GM12872 (cell line): ENCODE measurements around the gene COMMD9.

Experiments used
- TF ChIP-seq, protein P1 (sequence below): IDR thresholded peaks from 3 replicates; pipeline ENCODE4 v1.5.1; 2011; ENCODE audit warnings: low read depth, mild to moderate bottlenecking, low read length, moderate library complexity; ENCODE audit not compliant: insufficient read depth

Gene COMMD9

DNA sequence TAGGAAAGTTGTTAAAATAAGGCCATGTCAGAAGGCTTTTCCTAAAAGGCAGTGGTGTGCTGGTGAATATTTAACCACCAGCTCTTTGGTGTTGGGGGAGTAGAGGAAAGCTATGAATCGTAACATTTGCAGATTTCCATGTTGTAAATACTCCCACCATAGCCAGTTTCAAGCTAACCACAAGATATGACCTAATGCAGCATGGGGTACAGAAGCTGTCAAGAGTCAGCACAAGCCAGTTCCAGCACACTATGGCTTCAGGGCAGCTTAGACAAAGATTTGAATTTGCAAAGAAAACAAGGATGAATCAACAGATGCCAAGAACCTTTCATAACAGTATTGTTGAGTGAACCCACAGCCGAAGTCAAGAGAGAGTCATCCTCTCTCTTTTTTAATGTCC lies 40.0 kb downstream of the COMMD9 start:
- TF ChIP-seq, protein P1, sequence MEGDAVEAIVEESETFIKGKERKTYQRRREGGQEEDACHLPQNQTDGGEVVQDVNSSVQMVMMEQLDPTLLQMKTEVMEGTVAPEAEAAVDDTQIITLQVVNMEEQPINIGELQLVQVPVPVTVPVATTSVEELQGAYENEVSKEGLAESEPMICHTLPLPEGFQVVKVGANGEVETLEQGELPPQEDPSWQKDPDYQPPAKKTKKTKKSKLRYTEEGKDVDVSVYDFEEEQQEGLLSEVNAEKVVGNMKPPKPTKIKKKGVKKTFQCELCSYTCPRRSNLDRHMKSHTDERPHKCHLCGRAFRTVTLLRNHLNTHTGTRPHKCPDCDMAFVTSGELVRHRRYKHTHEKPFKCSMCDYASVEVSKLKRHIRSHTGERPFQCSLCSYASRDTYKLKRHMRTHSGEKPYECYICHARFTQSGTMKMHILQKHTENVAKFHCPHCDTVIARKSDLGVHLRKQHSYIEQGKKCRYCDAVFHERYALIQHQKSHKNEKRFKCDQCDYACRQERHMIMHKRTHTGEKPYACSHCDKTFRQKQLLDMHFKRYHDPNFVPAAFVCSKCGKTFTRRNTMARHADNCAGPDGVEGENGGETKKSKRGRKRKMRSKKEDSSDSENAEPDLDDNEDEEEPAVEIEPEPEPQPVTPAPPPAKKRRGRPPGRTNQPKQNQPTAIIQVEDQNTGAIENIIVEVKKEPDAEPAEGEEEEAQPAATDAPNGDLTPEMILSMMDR = no peak

DNA sequence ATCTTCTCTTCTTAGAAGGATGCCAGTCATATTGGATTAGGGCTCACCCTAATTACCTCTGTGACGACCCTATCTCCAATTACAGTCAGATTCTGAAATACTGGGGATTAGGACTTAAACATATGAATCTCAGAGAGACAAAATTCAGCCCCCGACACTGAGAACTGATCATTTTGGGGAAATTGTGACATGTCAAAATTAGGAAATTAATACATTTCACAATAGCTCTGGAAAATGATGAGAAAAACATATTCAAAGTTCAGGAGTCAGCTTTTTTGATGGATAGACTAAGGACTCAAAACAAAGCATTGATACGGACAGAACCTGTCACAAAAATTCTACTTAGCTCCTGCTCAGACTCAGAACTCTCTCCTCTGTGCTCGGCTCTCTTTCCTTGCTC lies 40.8 kb downstream of the COMMD9 start:
- TF ChIP-seq, protein P1 = no peak

DNA sequence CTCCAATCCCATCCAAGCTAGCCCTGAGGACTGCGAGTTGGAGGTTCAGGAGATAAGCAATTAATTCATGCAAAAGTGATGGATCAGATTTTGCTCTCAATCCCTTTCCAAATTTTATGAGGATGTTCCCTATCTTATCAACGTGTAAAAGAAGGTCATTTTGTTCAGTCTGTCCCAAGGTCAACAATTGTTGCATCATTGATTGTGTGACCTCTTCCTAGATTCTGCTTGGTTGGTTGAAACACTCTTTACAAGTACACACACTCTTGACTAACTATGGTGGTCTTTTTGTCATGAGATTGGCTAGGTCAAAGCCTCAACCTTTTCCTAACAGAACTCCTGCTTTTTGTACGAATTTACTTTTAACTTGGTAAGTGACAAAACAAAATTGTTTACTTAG lies 41.7 kb downstream of the COMMD9 start:
- TF ChIP-seq, protein P1 = no peak

DNA sequence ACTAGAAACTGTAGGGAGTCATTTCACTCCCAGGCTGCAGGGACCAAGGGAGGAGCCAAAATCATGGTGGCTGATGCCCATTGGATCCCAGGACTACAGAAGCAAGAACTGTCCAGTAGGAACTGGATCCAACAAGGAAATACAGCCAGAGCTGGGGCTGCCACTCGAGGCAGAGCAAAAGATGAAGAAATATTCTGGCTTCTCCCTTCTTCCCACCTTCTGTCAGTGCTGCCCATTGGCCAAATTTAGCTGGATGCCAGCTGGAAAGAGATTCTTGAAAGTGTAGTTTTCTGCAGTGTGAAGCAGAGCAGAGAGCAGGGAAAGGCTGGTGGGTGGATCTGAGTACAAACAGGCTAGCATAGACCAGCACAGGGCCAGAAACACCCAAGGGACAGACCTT lies 45.6 kb downstream of the COMMD9 start:
- TF ChIP-seq, protein P1 = no peak

DNA sequence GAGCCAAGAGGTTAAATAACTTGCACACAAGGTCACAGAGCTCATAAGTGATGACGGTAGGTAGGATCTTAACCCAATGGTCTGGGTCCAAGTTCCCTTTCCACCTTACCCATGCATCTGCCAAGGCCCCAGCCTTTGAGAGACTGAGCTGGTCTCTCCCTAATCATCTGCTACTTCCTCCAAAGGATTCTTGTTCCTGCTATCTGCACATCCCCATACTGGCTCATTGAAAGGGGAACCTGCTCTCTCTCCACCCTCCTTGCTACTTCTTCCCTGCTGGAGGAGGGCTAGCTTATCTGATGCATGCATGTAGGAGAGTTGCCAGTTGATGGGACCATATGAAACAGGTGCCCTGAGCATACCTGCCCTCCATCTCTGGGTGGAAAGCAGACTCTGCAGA lies 47.7 kb downstream of the COMMD9 start:
- TF ChIP-seq, protein P1 = no peak

DNA sequence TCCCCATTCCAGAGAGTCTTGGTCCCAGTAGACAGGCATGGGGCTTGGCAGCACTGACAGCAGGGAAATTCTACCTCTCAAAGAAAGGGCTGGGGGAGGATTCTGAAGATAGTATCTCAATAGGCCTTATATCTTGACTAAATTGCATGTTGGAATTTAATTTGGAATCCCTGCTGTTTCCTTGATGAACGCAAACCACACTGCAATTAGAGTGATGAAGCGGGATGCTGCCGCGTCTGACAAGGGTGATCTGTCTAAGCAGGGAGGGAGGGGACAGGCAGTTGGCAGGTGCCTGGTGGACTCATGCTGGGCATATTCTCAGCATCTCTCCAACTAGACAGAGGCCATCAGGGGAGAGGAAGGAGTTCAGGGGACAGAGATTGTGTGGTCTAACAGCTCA lies 48.4 kb downstream of the COMMD9 start:
- TF ChIP-seq, protein P1 = no peak

DNA sequence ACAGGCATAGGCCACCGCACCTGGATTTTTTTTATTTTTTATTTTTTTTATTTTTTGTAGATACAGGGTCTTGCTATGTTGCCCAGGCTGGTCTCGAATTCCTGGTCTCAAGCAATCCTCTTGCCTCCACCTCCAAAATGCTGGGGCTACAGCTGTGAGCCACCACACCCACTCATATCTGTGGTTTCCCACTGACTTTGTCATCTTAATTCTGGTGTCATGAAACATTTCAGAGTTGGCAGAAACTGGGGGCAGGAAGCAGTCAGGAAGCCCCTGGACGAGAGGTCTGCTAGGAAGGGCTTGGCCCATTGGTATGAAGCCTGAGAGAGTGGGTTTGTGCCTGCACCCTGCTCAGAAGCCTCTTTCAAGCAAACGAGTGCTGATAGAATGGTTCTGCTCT lies 49.1 kb downstream of the COMMD9 start:
- TF ChIP-seq, protein P1 = no peak

DNA sequence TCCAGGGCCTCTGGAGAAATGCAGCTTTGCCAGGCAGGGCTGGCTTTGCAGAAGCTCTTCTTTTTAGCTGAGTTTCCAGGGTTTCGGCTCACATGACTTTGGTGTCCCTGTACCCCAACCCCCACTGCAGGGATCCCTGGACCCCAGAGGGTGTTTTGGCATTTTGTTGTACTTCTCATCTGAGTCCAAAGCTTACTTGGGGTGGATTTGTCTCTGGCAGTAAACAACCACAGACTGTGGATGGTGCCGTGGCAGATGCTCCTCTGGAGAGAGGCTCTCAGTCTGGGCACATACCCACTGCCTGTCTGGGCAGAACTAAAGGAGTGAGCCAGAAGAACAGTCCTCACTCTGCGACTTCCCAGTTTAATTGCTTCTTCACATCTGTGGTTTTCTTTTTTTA lies 49.6 kb downstream of the COMMD9 start:
- TF ChIP-seq, protein P1 = no peak
